ENCODE measurements around the gene PLXNA2. TPM values are rescaled to one million over a fixed set of nuclear protein-coding genes. Genes with fewer than 3 reads are reported as not detected.

The PLXNA2 gene
- total RNA-seq, 4 donors from 2014 or later = 19.8 to 41.6 (median 27.9) TPM

GRCh38 chr1:208235356-208235981, 8.7 kb downstream of the PLXNA2 start:
- H3K4me3 ChIP-seq = peak overlapping the region in 2 of 4 donors; percentile 8 to 24
- 62% methylated on average over 9 of the region's 9 CpGs for WGBS
- intact Hi-C loops (cut with DNase I) = loop anchor here (5.0 kb wide), 1 partner anchor 53 kb away; no protein-coding TSS in a partner anchor

GRCh38 chr1:208234721-208235120, 9.5 kb downstream of the PLXNA2 start:
- Histone ChIP-seq H3K27ac (replicated peaks in 1 of 4) (peak overlapping the region; percentile 66 to 94 (median 82)), H3K4me1 (peaks cover 74 to 100% (median 100%) of the 10 kb centered on the region in 4 donors), H3K4me3 (no peak overlapping the region), H3K36me3 (peaks cover 0 to 15% (median 0%) of the 10 kb centered on the region in 4 donors), H3K9me3 (no peaks in the 10 kb centered on the region), H3K27me3 (no peaks in the 10 kb centered on the region)
- WGBS = 88% methylated on average over 5 of the region's 5 CpGs
- intact Hi-C loops (cut with DNase I) = loop anchor here (5.0 kb wide), 1 partner anchor 52 kb away; no protein-coding TSS in a partner anchor
- TF ChIP-seq CTCF (IDR thresholded peaks at IDR 0.05) (no peak), EP300 (IDR thresholded peaks at IDR 0.05) (no peak), POLR2A (IDR thresholded peaks at IDR 0.05; ENCODE audit: low read depth) (no peak), POLR2AphosphoS5 (IDR thresholded peaks at IDR 0.05) (no peak)
- no peak for DNase-seq (ENCODE audit: extremely low spot score)

More at GRCh38 chr1:208235356-208235981, 8.7 kb downstream of the PLXNA2 start:
- Histone ChIP-seq H3K27me3 (no peaks in the 10 kb centered on the region), H3K9me3 (no peaks in the 10 kb centered on the region), H3K4me1 (peaks cover 74 to 100% (median 100%) of the 10 kb centered on the region in 4 donors), H3K27ac (replicated peaks in 1 of 4) (peak overlapping the region; percentile 66 to 94 (median 82)), H3K36me3 (peaks cover 0 to 15% (median 0%) of the 10 kb centered on the region in 4 donors)
- DNase-seq (ENCODE audit: extremely low spot score) = no peak
- TF ChIP-seq POLR2AphosphoS5 (IDR thresholded peaks at IDR 0.05) = no peak
- no peak for TF ChIP-seq POLR2A (IDR thresholded peaks at IDR 0.05; ENCODE audit: low read depth)
- no peak for TF ChIP-seq EP300 (IDR thresholded peaks at IDR 0.05)
- no peak for TF ChIP-seq CTCF (IDR thresholded peaks at IDR 0.05)

GRCh38 chr1:208233978-208234377, 10.2 kb downstream of the PLXNA2 start:
- 45% methylated on average over 3 of the region's 3 CpGs for WGBS
- TF ChIP-seq POLR2AphosphoS5 (IDR thresholded peaks at IDR 0.05) (no peak), POLR2A (IDR thresholded peaks at IDR 0.05; ENCODE audit: low read depth) (no peak), CTCF (IDR thresholded peaks at IDR 0.05) (no peak), EP300 (IDR thresholded peaks at IDR 0.05) (no peak)
- Histone ChIP-seq H3K9me3 (no peaks in the 10 kb centered on the region), H3K4me3 (no peak overlapping the region), H3K27ac (replicated peaks in 1 of 4) (peak overlapping the region; percentile 66 to 94 (median 82)), H3K4me1 (peaks cover 71 to 100% (median 100%) of the 10 kb centered on the region in 4 donors), H3K36me3 (peaks cover 0 to 15% (median 0%) of the 10 kb centered on the region in 4 donors), H3K27me3 (no peaks in the 10 kb centered on the region)
- DNase-seq (ENCODE audit: extremely low spot score) = no peak
- intact Hi-C loops (cut with DNase I) = no loop called here

GRCh38 chr1:208233546-208233945, 10.6 kb downstream of the PLXNA2 start:
- 34% methylated on average over 2 of the region's 5 CpGs for WGBS
- no peak for DNase-seq (ENCODE audit: extremely low spot score)
- peak; percentile 42 to 44 for TF ChIP-seq POLR2AphosphoS5 (IDR thresholded peaks at IDR 0.05)
- no peak for TF ChIP-seq POLR2A (IDR thresholded peaks at IDR 0.05; ENCODE audit: low read depth)

GRCh38 chr1:208232662-208233038, 11.5 kb downstream of the PLXNA2 start:
- WGBS = 74% methylated on average over 3 of the region's 3 CpGs
- Histone ChIP-seq H3K4me3 (no peak overlapping the region), H3K27me3 (no peaks in the 10 kb centered on the region), H3K36me3 (peaks cover 0 to 15% (median 0%) of the 10 kb centered on the region in 4 donors), H3K9me3 (no peaks in the 10 kb centered on the region), H3K27ac (replicated peaks in 1 of 4) (peak overlapping the region; percentile 66 to 94 (median 82)), H3K4me1 (peaks cover 74 to 100% (median 100%) of the 10 kb centered on the region in 4 donors)
- no peak for TF ChIP-seq EP300 (IDR thresholded peaks at IDR 0.05)
- DNase-seq (ENCODE audit: extremely low spot score) = no peak
- intact Hi-C loops (cut with DNase I) = no loop called here

More at GRCh38 chr1:208233546-208233945, 10.6 kb downstream of the PLXNA2 start:
- Histone ChIP-seq H3K4me3 (no peak overlapping the region), H3K27ac (replicated peaks in 1 of 4) (peak overlapping the region; percentile 66 to 94 (median 82)), H3K36me3 (peaks cover 0 to 15% (median 0%) of the 10 kb centered on the region in 4 donors), H3K4me1 (peaks cover 68 to 100% (median 100%) of the 10 kb centered on the region in 4 donors), H3K9me3 (no peaks in the 10 kb centered on the region), H3K27me3 (no peaks in the 10 kb centered on the region)
- intact Hi-C loops (cut with DNase I) = no loop called here
